Mucosa of rectum (tissue), 2 donors: ENCODE results near the gene HDC.

Source experiments
- H3K27ac ChIP-seq, 2 donors: one replicate each; pipeline ENCODE4 v1.7.0; 2013; ENCODE audit warnings: inconsistent platforms in 2 of 2, low read depth in 2 of 2, low read length in 2 of 2
- H3K27me3 ChIP-seq, 2 donors: one replicate each; pipeline ENCODE4 v1.7.0; 2013; ENCODE audit warnings: low read length in 2 of 2; ENCODE audit not compliant: control insufficient read depth in 2 of 2, insufficient read depth in 2 of 2
- H3K36me3 ChIP-seq, 2 donors: one replicate each; pipeline ENCODE4 v1.7.0; 2013; ENCODE audit warnings: low read length in 2 of 2; ENCODE audit not compliant: control insufficient read depth in 2 of 2, insufficient read depth in 2 of 2
- H3K4me1 ChIP-seq, 2 donors: one replicate each; pipeline ENCODE4 v1.7.0; 2013; ENCODE audit warnings: low read length in 2 of 2, mild to moderate bottlenecking in 1 of 2; ENCODE audit not compliant: control insufficient read depth in 2 of 2, insufficient read depth in 2 of 2
- H3K4me3 ChIP-seq, 2 donors: one replicate each; pipeline ENCODE4 v1.7.0; 2013; ENCODE audit warnings: low read length in 2 of 2
- H3K9ac ChIP-seq, 2 donors: one replicate each; pipeline ENCODE4 v1.7.0; 2013; ENCODE audit warnings: low read length in 2 of 2, low read depth in 1 of 2, mild to moderate bottlenecking in 1 of 2
- H3K9me3 ChIP-seq, 2 donors: one replicate each; pipeline ENCODE4 v1.7.0; 2013; ENCODE audit warnings: low read length in 2 of 2; ENCODE audit not compliant: control insufficient read depth in 2 of 2
- donor health status: healthy.
- donor health status: Normal muscosa, but diverticular disease.

HDC gene

DNA sequence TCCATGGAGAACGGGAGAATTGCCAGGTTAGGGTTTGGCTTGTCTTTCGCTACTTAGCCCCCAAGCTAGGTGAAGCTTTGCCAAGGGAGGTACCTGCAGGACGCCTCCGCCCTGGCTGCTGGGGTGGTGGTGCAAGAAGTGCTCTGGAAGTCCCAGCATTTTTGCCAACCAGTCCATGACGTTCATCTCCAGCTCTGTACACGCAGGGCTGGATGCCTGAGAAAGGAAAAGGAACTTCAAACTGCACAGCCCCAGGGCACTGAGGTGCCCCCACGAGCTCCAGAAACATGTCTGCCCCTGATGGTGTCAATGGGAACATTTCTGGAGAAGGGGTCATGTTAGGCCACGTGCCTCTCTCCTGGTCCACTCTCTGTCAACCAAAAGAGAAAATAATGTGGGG, 8.2 kb downstream of the HDC start:
- H3K9me3 ChIP-seq: no peaks in the 10 kb centered on the region
- H3K9ac ChIP-seq: no peak overlapping the region
- no peak overlapping the region for H3K27ac ChIP-seq
- H3K4me1 ChIP-seq: no peaks in the 10 kb centered on the region
- no peaks in the 10 kb centered on the region for H3K36me3 ChIP-seq
- no peaks in the 10 kb centered on the region for H3K27me3 ChIP-seq
- no peak overlapping the region for H3K4me3 ChIP-seq

GRCh38 chr15:50256188-50257041, 9.1 kb downstream of the HDC start:
- no peaks in the 10 kb centered on the region for H3K36me3 ChIP-seq
- no peaks in the 10 kb centered on the region for H3K4me1 ChIP-seq
- H3K9me3 ChIP-seq: no peaks in the 10 kb centered on the region
- no peak overlapping the region for H3K27ac ChIP-seq
- H3K9ac ChIP-seq: no peak overlapping the region
- no peaks in the 10 kb centered on the region for H3K27me3 ChIP-seq
- no peak overlapping the region for H3K4me3 ChIP-seq

- Histone ChIP-seq H3K4me3 (no peak overlapping the region), H3K9me3 (no peaks in the 10 kb centered on the region)
Measured at GRCh38 chr15:50252556-50252955, 13.0 kb downstream of the HDC start.

DNA sequence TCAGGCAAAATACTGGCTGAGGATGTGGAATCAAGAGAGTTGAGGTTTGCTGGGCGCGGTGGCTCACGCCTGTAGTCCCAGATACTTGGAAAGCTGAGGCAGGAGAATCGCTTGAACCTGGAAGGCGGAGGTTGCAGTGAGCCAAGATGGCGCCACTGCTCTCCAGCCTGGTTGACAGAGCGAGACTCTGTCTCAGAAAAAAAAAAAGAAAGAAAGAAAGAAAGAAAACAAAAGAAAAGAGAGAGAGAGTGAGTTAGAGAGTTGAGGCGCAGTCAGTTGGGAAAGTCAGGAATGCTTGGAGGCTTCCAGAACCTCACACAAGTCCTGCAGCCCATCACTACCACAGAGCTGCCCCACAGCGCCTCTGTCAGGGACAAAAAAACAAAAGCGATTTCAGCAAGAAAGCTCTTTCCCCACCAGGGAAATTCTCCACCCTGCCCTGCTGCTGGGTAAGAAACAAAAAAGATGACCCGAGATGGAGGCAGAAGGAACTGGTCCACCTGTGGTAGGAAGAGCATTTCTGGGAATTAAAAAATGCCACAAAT, 13.8 kb downstream of the HDC start:
- no peak overlapping the region for H3K4me3 ChIP-seq
- no peaks in the 10 kb centered on the region for H3K36me3 ChIP-seq
- no peaks in the 10 kb centered on the region for H3K4me1 ChIP-seq
- H3K9me3 ChIP-seq: no peaks in the 10 kb centered on the region
- H3K27me3 ChIP-seq: no peaks in the 10 kb centered on the region
- no peak overlapping the region for H3K27ac ChIP-seq
- no peak overlapping the region for H3K9ac ChIP-seq

More at GRCh38 chr15:50252556-50252955, 13.0 kb downstream of the HDC start:
- H3K27me3 ChIP-seq: no peaks in the 10 kb centered on the region
- H3K9ac ChIP-seq: no peak overlapping the region
- no peaks in the 10 kb centered on the region for H3K36me3 ChIP-seq
- no peaks in the 10 kb centered on the region for H3K4me1 ChIP-seq
- H3K27ac ChIP-seq: no peak overlapping the region

DNA sequence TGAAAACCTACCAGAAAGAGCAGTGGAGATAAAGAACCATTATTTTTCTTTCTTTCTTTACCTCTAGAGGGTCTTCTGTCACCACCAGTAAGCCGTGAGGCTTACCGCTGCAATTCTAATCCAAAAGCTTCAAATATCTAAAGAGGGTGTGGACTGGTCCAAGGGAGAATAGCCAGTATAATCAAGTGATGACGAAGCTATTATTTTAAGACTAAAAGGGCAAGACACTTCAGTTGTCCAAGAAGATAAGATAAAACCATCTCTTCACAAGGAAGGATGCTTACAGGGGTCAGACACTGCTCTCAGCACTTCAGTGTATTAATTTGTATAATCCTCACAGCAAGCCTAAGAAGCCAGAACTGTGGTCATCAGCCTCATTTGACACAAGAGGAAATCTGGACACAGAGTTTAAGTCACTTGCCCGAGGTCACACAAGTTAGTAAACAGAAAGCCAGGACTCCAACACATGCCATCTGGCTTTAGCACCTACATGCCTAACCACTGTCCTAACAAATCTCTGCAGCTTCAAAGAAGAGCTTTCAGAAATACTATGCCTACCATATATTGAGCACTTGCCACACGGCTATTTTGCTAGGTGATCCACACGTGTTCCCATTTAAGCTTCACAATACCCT, 14.6 kb downstream of the HDC start:
- H3K4me1 ChIP-seq: no peaks in the 10 kb centered on the region
- H3K27ac ChIP-seq: no peak overlapping the region
- H3K9ac ChIP-seq: no peak overlapping the region
- H3K4me3 ChIP-seq: no peak overlapping the region
- no peaks in the 10 kb centered on the region for H3K36me3 ChIP-seq
- no peaks in the 10 kb centered on the region for H3K9me3 ChIP-seq
- no peaks in the 10 kb centered on the region for H3K27me3 ChIP-seq

GRCh38 chr15:50249704-50250103, 15.8 kb downstream of the HDC start:
- H3K9me3 ChIP-seq: no peaks in the 10 kb centered on the region
- H3K4me3 ChIP-seq: no peak overlapping the region
- H3K9ac ChIP-seq: no peak overlapping the region
- H3K27ac ChIP-seq: no peak overlapping the region
- no peaks in the 10 kb centered on the region for H3K27me3 ChIP-seq
- H3K36me3 ChIP-seq: no peaks in the 10 kb centered on the region
- no peaks in the 10 kb centered on the region for H3K4me1 ChIP-seq

DNA sequence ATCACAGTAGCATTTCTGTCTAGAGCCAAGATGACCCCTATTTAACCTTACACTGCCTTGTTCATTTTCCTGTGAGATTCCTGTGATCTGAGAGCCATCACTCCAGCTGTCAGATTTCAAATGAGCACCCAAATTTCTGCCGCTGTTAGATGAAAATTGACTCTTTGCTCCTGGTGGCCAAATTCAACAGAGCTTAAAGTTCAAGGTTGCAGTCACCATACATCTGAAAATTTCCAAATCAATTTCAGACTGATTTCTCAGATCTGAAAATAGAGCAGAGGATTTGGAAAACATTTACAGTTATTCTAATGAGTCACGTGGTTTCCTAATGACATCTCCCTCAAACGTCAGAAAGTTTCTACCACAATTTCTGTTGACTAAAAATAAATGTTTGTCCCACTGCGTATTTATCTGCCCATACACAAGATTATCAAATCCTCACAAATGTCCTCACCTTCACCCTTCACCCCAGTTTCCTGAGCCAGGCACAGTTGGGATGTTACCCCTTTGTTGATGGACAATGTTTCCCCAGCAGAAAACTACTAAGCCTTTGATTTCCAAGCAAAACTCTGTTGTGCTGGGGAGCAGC, 16.4 kb downstream of the HDC start:
- H3K9me3 ChIP-seq: no peaks in the 10 kb centered on the region
- no peaks in the 10 kb centered on the region for H3K4me1 ChIP-seq
- no peaks in the 10 kb centered on the region for H3K36me3 ChIP-seq
- H3K27me3 ChIP-seq: no peaks in the 10 kb centered on the region
- H3K9ac ChIP-seq: no peak overlapping the region
- no peak overlapping the region for H3K27ac ChIP-seq
- no peak overlapping the region for H3K4me3 ChIP-seq

DNA sequence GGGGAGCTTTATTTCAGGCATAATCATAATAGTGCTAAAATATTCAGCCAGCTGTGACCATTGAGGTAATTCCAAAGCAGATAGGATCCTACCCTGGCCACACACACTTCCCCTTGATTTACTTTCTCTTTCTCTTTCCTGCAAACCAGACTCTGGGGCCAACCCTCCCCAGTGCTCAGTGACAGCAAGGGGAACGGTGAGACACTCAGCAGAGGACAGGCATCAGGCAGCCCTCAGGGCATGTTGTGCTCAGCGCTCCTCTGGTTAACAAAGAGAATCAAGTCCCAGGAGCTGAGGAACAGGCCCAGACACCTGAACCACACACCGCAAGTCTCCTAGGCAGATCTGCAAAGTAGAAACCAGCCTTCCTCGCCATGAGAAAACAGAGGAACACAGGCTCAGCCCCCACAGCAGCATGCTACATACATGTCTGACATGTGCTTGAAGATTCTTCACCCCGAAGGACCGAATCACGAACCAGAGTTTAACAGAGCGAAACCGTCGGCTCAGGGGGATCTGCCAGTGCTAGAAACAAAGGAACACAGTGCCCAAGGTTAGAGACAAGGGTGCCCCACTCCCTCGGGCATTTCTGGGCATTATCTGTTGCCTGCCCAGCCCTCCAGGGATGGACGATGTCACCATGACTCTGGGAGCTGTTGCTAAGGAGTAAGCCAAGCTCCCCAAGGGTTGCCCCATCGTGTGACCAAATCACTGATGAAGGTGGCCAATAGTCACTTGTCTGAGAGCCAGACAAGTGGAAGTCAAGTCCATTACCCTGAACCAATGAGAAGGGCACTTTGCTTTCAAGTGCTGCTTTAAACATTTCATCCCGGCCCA, 17.5 kb downstream of the HDC start:
- Histone ChIP-seq H3K27ac (peak overlapping the region in 1 of 2 donors; percentile 38), H3K4me1 (no peaks in the 10 kb centered on the region), H3K27me3 (no peaks in the 10 kb centered on the region), H3K9ac (peak overlapping the region in 1 of 2 donors; percentile 32), H3K36me3 (no peaks in the 10 kb centered on the region), H3K4me3 (peak overlapping the region in 1 of 2 donors; percentile 37), H3K9me3 (no peaks in the 10 kb centered on the region)

- H3K9ac ChIP-seq: no peak overlapping the region
- H3K27ac ChIP-seq: no peak overlapping the region
- H3K27me3 ChIP-seq: no peaks in the 10 kb centered on the region
- no peaks in the 10 kb centered on the region for H3K36me3 ChIP-seq
- no peaks in the 10 kb centered on the region for H3K4me1 ChIP-seq
- no peaks in the 10 kb centered on the region for H3K9me3 ChIP-seq
- H3K4me3 ChIP-seq: no peak overlapping the region
Measured at GRCh38 chr15:50246631-50247030, 18.9 kb downstream of the HDC start.
